Endothelial cell of umbilical vein (primary cell): Measurements from ENCODE around the gene INS. TPM values are rescaled to one million over a fixed set of nuclear protein-coding genes. Genes with fewer than 3 reads are reported as not detected.

Experiments
- BruUV-seq: library from RNA; stranded (reverse); fragments of 400-500 nt; replicated peaks from 2 replicates; lab custom pipeline; 2021; lab: Mats Ljungman, UMichigan
- CTCF ChIA-PET: fragments of 300-600, 350-600 bp; sonication (Branson Sonifier 250); formaldehyde crosslinking; loops from one replicate; lab custom pipeline; 2021; ENCODE audit warnings: antibody characterized with exemption, inconsistent platforms; lab: Charles Lee
- POLR2A ChIA-PET: fragments of 300-600, 350-600 bp; sonication (Branson Sonifier 250); formaldehyde crosslinking; loops from one replicate; lab custom pipeline; 2021; ENCODE audit warnings: antibody characterized with exemption, inconsistent platforms; lab: Charles Lee
- DNase-seq: peaks from one replicate; pipeline ENCODE4 v3.0.0-alpha.2; 2011; ENCODE audit warnings: low read depth, low spot score
- FAIRE-seq: peaks from 2 replicates; lab custom pipeline; 2011; peaks lifted over from hg19 to GRCh38; lab: Jason Lieb, UNC
- H2AFZ ChIP-seq: 2 replicates; pipeline ENCODE4 v1.6.0; 2012; ENCODE audit warnings: low read depth, low read length, control low read depth, inconsistent platforms
- H3K27ac ChIP-seq: 2 replicates; pipeline ENCODE4 v1.5.1; 2011; ENCODE audit warnings: low read depth, mild to moderate bottlenecking, control low read depth, low read length, moderate library complexity; ENCODE audit not compliant: insufficient read depth
- H3K27me3 ChIP-seq, 2 experiments: 2 replicates each; pipeline versions ENCODE4 v1.6.0 to v1.6.1; 2011; ENCODE audit warnings: low read length in 2 of 2, mixed read lengths in 1 of 2; ENCODE audit not compliant: control insufficient read depth in 2 of 2, insufficient read depth in 2 of 2
- H3K36me3 ChIP-seq, 2 experiments: 2 replicates in 1 of 2; 3 replicates in 1 of 2; pipeline ENCODE4 v1.5.1; 2011; ENCODE audit warnings: low read length in 2 of 2, mild to moderate bottlenecking in 1 of 2, moderate library complexity in 1 of 2; ENCODE audit not compliant: control insufficient read depth in 2 of 2, insufficient read depth in 2 of 2; ENCODE audit errors: extremely low read depth in 1 of 2
- H3K4me1 ChIP-seq: 3 replicates; pipeline ENCODE4 v1.5.1; 2011; ENCODE audit warnings: mild to moderate bottlenecking, low read length; ENCODE audit not compliant: control insufficient read depth, insufficient read depth; ENCODE audit errors: extremely low read depth
- H3K4me2 ChIP-seq: 2 replicates; pipeline ENCODE4 v1.6.1; 2011; ENCODE audit warnings: low read length, control low read depth, mixed read lengths; ENCODE audit not compliant: insufficient read depth
- H3K4me3 ChIP-seq, 3 experiments: fragments of 200-600 bp in 1 of 3; sonication (generic), shearing (Covaris generic) in 1 of 3; replicated peaks in 1 of 3; 2 replicates each; pipeline ENCODE4 v1.5.1; 2011 to 2016; ENCODE audit warnings: control low read depth in 3 of 3, low read length in 3 of 3, mild to moderate bottlenecking in 2 of 3, inconsistent platforms in 1 of 3, low read depth in 1 of 3, moderate library complexity in 1 of 3; ENCODE audit not compliant: insufficient read depth in 1 of 3
- H3K79me2 ChIP-seq: 2 replicates; pipeline ENCODE4 v1.6.0; 2012; ENCODE audit warnings: low read length, inconsistent platforms; ENCODE audit not compliant: control insufficient read depth, insufficient read depth
- H3K9ac ChIP-seq: replicated peaks from 2 replicates; pipeline ENCODE3; 2011; ENCODE audit warnings: low read length, control low read depth; ENCODE audit not compliant: insufficient read depth; ENCODE audit errors: extremely low read depth
- H3K9me1 ChIP-seq: replicated peaks from 3 replicates; pipeline ENCODE4 v1.6.0; 2011; ENCODE audit warnings: mild to moderate bottlenecking, low read length; ENCODE audit not compliant: control insufficient read depth, insufficient read depth; ENCODE audit errors: extremely low read depth
- H3K9me3 ChIP-seq: replicated peaks from 2 replicates; pipeline ENCODE4 v1.5.1; 2012; ENCODE audit warnings: low read length, inconsistent platforms; ENCODE audit not compliant: control insufficient read depth, insufficient read depth
- H4K20me1 ChIP-seq: replicated peaks from 2 replicates; pipeline ENCODE3; 2011; ENCODE audit warnings: mild to moderate bottlenecking, low read length; ENCODE audit not compliant: control insufficient read depth, insufficient read depth; ENCODE audit errors: extremely low read depth
- CTCF ChIP-seq, 2 donors: IDR thresholded peaks; 1 replicate in 1 of 2; 2 replicates in 1 of 2; pipeline ENCODE4 v1.5.1; 2011; ENCODE audit warnings: low read length in 2 of 2, mild to moderate bottlenecking in 2 of 2, moderate library complexity in 2 of 2, control low read depth in 1 of 2, inconsistent platforms in 1 of 2, low read depth in 1 of 2; ENCODE audit not compliant: insufficient read depth in 1 of 2; ENCODE audit errors: extremely low read depth in 1 of 2
- FOS ChIP-seq: IDR thresholded peaks from 2 replicates; pipeline ENCODE4 v1.6.1; 2011; ENCODE audit warnings: mild to moderate bottlenecking, low read length, moderate library complexity, borderline replicate concordance; ENCODE audit not compliant: insufficient read depth
- GATA2 ChIP-seq: IDR thresholded peaks from 2 replicates; pipeline ENCODE4 v1.7.0; 2011; ENCODE audit warnings: low read depth, mild to moderate bottlenecking, moderate library complexity, mixed read lengths, low read length; ENCODE audit not compliant: insufficient read length, insufficient read depth
- MAX ChIP-seq: IDR thresholded peaks from 2 replicates; pipeline ENCODE4 v1.6.1; 2011; ENCODE audit not compliant: insufficient read depth, insufficient read length
- MYC ChIP-seq: IDR thresholded peaks from one replicate; pipeline ENCODE4 v1.6.1; 2011; ENCODE audit warnings: mild to moderate bottlenecking, low read depth, low read length
- POLR2A ChIP-seq: IDR thresholded peaks from 2 replicates; pipeline ENCODE4 v1.6.1; 2012; ENCODE audit warnings: low read depth, mild to moderate bottlenecking, control low read depth, low read length
- dilution Hi-C: fragments of 300-500 bp; cut with MboI; formaldehyde crosslinking; loops from one replicate; pipeline ENCODE4 v1.15.0; 2019; ENCODE audit warnings: low sequenced_read_pairs; ENCODE audit not compliant: extremely low pct_ligation_motif_present
- intact Hi-C: fragments of 100-400 bp; cut with micrococcal nuclease; formaldehyde crosslinking; loops from one replicate; pipeline ENCODE4 v1.10.0; 2022
- polyA plus RNA-seq, 4 experiments: library from polyadenylated mRNA; depleted of rRNA in 3 of 4; stranded (reverse) in 3 of 4; unstranded in 1 of 4; fragments of >200 nt; gene quantifications; 2 replicates each; pipeline versions ENCODE4 v1.2.1 to v1.2.3, GENCODE V29; 2011 to 2012; ENCODE audit warnings: missing spikeins in 1 of 4
- total RNA-seq: library from RNA; stranded (reverse); gene quantifications from 2 replicates; pipeline ENCODE4 v1.2.3, GENCODE V29; 2021

INS gene
- total and polyA plus RNA-seq, 2 donors (not counting 3 experiments of a cell fraction or from before 2014, with no cell fraction given) = not detected

- Histone ChIP-seq H3K27ac (no peak overlapping the region), H3K4me2 (no peak overlapping the region), H3K36me3 (no peaks in the 10 kb centered on the region), H3K9me3 (no peaks in the 10 kb centered on the region), H3K9me1 (no peaks in the 10 kb centered on the region), H3K4me1 (no peaks in the 10 kb centered on the region), H2AFZ (no peak overlapping the region), H3K79me2 (no peaks in the 10 kb centered on the region), H3K27me3 (peaks cover 0 to 6% of the 10 kb centered on the region in 2 experiments), H3K9ac (no peak overlapping the region), H3K4me3 (no peak overlapping the region), H4K20me1 (no peaks in the 10 kb centered on the region)
- FAIRE-seq (peak; percentile 43), DNase-seq (no peak)
- POLR2A ChIA-PET = no interaction called here
- TF ChIP-seq GATA2 (no peak), FOS (no peak), CTCF (IDR thresholded peaks at IDR 0.05; ENCODE audit: extremely low read depth in 1 of 2, insufficient read depth in 1 of 2, low read depth in 1 of 2, low read length in 2 of 2) (no peak), POLR2A (no peak), MYC (no peak), MAX (no peak)
- BruUV-seq = no TSS peak
- intact Hi-C loops = no loop called here
- dilution Hi-C loops = no loop called here
- CTCF ChIA-PET = interaction anchor here (1.0 to 2.6 kb wide), 2 partner anchors 119 to 233 kb away, joined by 3 to 43 read pairs; no protein-coding TSS in a partner anchor
These were observed 26.3 kb upstream of the INS start for GRCh38 chr11:2187280-2187707.
